GM18519 (cell line): Measurements from ENCODE around the gene CSF1R.
"Not testable (repeated sequence)": the region's sequence is repeated elsewhere in the genome, so short reads cannot be mapped to it uniquely, and the experiment has no call there.

ENCODE experiments used
- ATAC-seq: cut with Tn5 transposase; IDR thresholded peaks from one replicate; pipeline ENCODE4 v1.9.1; 2021; ENCODE audit warnings: mild to moderate bottlenecking, moderate library complexity; ENCODE audit not compliant: unreplicated experiment, low FRiP score

The CSF1R gene

GRCh38 chr5:150105928-150106615, 19.7 kb upstream of the CSF1R start:
- ATAC-seq = no peak

GRCh38 chr5:150104550-150104870, 18.2 kb upstream of the CSF1R start:
- no peak for ATAC-seq

GRCh38 chr5:150103678-150104549, 17.6 kb upstream of the CSF1R start:
- ATAC-seq = no peak

- no peak for ATAC-seq
Measured at GRCh38 chr5:150101023-150101422, 14.7 kb upstream of the CSF1R start.

- no peak for ATAC-seq
Measured at GRCh38 chr5:150097152-150097551, 10.8 kb upstream of the CSF1R start.

- ATAC-seq = no peak
Measured at GRCh38 chr5:150092159-150092787, 5.9 kb upstream of the CSF1R start.

- ATAC-seq = no peak
Measured at GRCh38 chr5:150085191-150085912, 1.0 kb downstream of the CSF1R start.

GRCh38 chr5:150084754-150085153, 1.6 kb downstream of the CSF1R start:
- not testable (repeated sequence) for ATAC-seq

GRCh38 chr5:150082889-150083288, 3.5 kb downstream of the CSF1R start:
- ATAC-seq = no peak

GRCh38 chr5:150082374-150082773, 4.0 kb downstream of the CSF1R start:
- ATAC-seq = no peak

- ATAC-seq = peak; percentile 61
Measured at GRCh38 chr5:150081541-150082283, 4.6 kb downstream of the CSF1R start.

- no peak for ATAC-seq
Measured at GRCh38 chr5:150080696-150081435, 5.5 kb downstream of the CSF1R start.

- ATAC-seq = no peak
Measured at GRCh38 chr5:150079909-150080461, 6.4 kb downstream of the CSF1R start.

GRCh38 chr5:150078802-150079689, 7.3 kb downstream of the CSF1R start:
- ATAC-seq = no peak

- no peak for ATAC-seq
Measured at GRCh38 chr5:150077996-150078801, 8.2 kb downstream of the CSF1R start.

- ATAC-seq = no peak
Measured at GRCh38 chr5:150077060-150077459, 9.3 kb downstream of the CSF1R start.

GRCh38 chr5:150075806-150076205, 10.5 kb downstream of the CSF1R start:
- no peak for ATAC-seq
